HUES48 (cell line): ENCODE results near the gene MMP14.

Source experiments
- H3K27ac ChIP-seq: one replicate; pipeline ENCODE4 v1.7.0; 2013; ENCODE audit warnings: low read depth, low read length, inconsistent platforms
- H3K27me3 ChIP-seq: 2 replicates; pipeline ENCODE4 v1.6.1; 2013; ENCODE audit warnings: mild to moderate bottlenecking, low read length; ENCODE audit not compliant: control insufficient read depth, insufficient read depth
- H3K36me3 ChIP-seq: 2 replicates; pipeline ENCODE4 v1.6.1; 2013; ENCODE audit warnings: low read length; ENCODE audit not compliant: control insufficient read depth, insufficient read depth
- H3K4me1 ChIP-seq: 2 replicates; pipeline ENCODE4 v1.6.1; 2013; ENCODE audit warnings: mild to moderate bottlenecking, low read length; ENCODE audit not compliant: control insufficient read depth, insufficient read depth
- H3K4me3 ChIP-seq: 2 replicates; pipeline ENCODE4 v1.5.1; 2013; ENCODE audit warnings: mild to moderate bottlenecking, low read depth, low read length
- H3K9ac ChIP-seq: 2 replicates; pipeline ENCODE4 v1.6.1; 2013; ENCODE audit warnings: mild to moderate bottlenecking, low read depth, low read length, moderate library complexity
- H3K9me3 ChIP-seq: 2 replicates; pipeline ENCODE4 v1.6.1; 2013; ENCODE audit warnings: low read length; ENCODE audit not compliant: control insufficient read depth, insufficient read depth

The MMP14 gene

DNA sequence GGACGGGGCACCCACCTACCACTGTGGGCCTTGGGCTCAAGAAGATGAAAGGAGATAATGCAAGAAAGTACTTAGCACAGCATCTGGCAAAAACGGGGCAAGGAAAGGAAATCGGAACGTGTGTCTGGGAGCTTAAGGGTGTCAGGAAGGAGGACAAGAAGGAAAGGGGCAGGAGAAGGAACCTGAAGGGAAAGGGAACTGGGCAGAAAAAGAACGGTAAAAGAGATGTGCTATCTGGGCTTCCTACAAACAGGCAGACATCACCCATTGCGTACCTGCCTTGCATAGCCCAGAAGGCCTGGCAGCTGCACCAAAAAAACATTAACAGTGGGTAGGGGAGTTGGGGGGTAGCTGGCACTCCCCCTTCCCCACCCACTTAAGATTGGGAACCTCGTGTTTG is 45.7 kb downstream of the MMP14 start:
- Histone ChIP-seq H3K4me3 (no peak overlapping the region), H3K9me3 (no peaks in the 10 kb centered on the region), H3K9ac (no peak overlapping the region), H3K36me3 (no peaks in the 10 kb centered on the region), H3K4me1 (peaks cover 23% of the 10 kb centered on the region), H3K27ac (peak overlapping the region; percentile 55), H3K27me3 (peaks cover 35% of the 10 kb centered on the region)

GRCh38 chr14:22882529-22883172 is 46.3 kb downstream of the MMP14 start:
- Histone ChIP-seq H3K4me3 (peak overlapping the region; percentile 42), H3K9me3 (no peaks in the 10 kb centered on the region), H3K9ac (peak overlapping the region; percentile 42; the same call in 1 of the 2 replicates), H3K4me1 (peaks cover 23% of the 10 kb centered on the region), H3K27ac (peak overlapping the region; percentile 55), H3K36me3 (no peaks in the 10 kb centered on the region), H3K27me3 (peaks cover 35% of the 10 kb centered on the region)

DNA sequence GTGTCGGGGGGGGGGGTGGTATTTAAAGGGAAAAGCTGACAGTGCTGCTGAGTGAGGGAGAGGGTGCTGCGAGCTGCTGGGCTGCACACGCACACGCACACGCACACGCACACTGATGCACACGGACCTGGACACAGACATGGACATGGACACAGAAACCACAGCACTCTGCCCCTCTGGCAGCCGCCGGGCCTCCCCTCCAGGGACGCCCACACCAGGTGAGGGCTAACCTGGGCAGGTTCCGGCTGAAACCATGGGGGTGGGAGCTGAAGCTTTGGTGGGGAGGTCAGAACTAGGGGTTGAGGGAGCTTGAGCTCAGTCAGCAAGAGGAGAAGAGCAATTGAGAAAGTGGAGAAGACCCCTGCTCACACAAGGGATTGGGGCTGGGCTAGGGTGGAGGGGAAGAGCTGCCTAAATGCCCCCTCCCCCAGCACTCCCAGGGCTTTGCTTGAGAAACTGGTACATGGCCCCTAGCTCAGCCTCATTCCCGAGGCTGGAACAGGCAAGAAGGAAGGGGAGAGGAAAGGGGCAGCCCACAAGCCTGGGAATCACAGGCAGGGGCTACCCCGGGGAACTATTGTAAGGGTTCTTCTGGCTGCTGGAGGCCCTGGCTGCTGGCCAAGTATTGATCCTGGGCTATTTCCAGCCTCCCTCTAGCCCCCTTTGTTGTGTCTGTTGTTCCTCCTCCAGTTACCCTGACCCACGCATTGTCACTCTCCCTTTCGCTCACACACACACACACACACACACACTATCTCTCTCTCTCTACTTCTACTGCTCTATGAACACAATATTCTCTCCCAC is 47.0 kb downstream of the MMP14 start, which contains the start of gene REM2:
REM2 (plus strand) TSS at position 50 of the 804 bp plus-strand sequence; CDS start at position 116, 66 bp downstream.
- peak within 1 kb of the TSS; percentile 48 for H3K4me3 ChIP-seq
- peaks cover 35% of the 10 kb centered on the region for H3K27me3 ChIP-seq
- no peaks in the 10 kb centered on the region for H3K36me3 ChIP-seq
- H3K4me1 ChIP-seq: peaks cover 23% of the 10 kb centered on the region
- H3K27ac ChIP-seq: peak within 1 kb of the TSS; percentile 55
- peak within 1 kb of the TSS; percentile 42; the same call in 1 of the 2 replicates for H3K9ac ChIP-seq
- no peaks in the 10 kb centered on the region for H3K9me3 ChIP-seq

GRCh38 chr14:22884076-22884737 is 47.8 kb downstream of the MMP14 start:
- Histone ChIP-seq H3K9me3 (no peaks in the 10 kb centered on the region), H3K4me1 (peaks cover 23% of the 10 kb centered on the region), H3K27me3 (peaks cover 35% of the 10 kb centered on the region), H3K36me3 (no peaks in the 10 kb centered on the region), H3K4me3 (no peak overlapping the region), H3K27ac (no peak overlapping the region), H3K9ac (no peak overlapping the region)

- peaks cover 23% of the 10 kb centered on the region for H3K4me1 ChIP-seq
- H3K9me3 ChIP-seq: no peaks in the 10 kb centered on the region
- no peak overlapping the region for H3K4me3 ChIP-seq
- H3K9ac ChIP-seq: no peak overlapping the region
- no peak overlapping the region for H3K27ac ChIP-seq
- H3K36me3 ChIP-seq: no peaks in the 10 kb centered on the region
- H3K27me3 ChIP-seq: peaks cover 35% of the 10 kb centered on the region
Measured at GRCh38 chr14:22884738-22885523, 48.5 kb downstream of the MMP14 start.

DNA sequence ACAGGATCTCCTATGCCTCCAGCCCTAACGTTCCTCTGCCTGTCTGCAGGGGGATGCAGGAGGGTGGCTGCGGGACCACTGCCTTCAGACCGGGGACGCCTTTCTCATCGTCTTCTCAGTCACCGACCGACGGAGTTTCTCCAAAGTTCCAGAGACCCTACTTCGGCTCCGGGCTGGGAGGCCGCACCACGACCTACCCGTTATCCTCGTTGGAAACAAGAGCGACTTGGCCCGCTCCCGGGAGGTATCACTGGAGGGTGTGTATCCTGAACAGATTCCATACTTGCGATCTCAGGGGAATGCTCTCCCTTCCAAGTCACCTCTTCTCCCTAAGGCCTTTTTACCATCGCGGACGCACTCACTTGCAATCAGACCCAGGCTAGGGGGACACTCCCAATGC is 49.6 kb downstream of the MMP14 start:
- peaks cover 23% of the 10 kb centered on the region for H3K4me1 ChIP-seq
- no peak overlapping the region for H3K9ac ChIP-seq
- no peaks in the 10 kb centered on the region for H3K9me3 ChIP-seq
- no peaks in the 10 kb centered on the region for H3K36me3 ChIP-seq
- peak overlapping the region; percentile 72 for H3K4me3 ChIP-seq
- no peak overlapping the region for H3K27ac ChIP-seq
- H3K27me3 ChIP-seq: peaks cover 35% of the 10 kb centered on the region

DNA sequence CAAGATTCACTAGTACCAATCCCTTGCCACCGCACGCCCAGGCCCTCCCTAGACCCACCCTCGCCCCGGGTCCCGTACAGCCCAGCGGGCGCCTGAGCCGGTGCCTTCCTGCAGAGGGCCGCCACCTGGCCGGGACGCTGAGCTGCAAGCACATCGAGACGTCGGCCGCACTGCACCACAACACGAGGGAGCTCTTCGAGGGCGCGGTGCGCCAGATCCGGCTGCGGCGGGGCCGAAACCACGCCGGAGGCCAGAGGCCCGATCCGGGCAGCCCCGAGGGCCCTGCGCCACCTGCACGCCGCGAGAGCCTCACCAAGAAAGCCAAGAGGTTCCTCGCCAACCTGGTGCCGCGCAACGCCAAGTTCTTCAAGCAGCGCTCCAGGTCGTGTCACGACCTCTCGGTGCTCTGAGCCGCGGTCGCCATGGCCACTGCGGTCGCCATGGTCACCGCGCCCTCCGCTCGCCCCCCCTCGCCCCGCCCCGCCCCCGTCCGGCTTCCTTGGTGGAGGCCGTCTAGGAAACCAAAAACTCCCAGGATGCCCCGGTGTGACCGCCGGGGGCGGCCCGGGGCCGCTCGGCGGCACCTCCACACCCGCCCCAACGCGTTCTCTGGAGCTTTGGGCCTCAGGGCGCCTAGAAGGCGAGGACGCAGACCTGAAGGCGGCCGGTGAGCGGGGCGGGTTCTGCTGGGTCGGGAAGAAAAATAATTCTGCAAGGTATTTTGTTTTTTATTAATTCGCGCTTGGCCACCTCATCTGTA is 50.3 kb downstream of the MMP14 start:
- Histone ChIP-seq H3K4me3 (peak overlapping the region; percentile 72), H3K27me3 (peaks cover 34% of the 10 kb centered on the region), H3K4me1 (peaks cover 23% of the 10 kb centered on the region), H3K36me3 (no peaks in the 10 kb centered on the region), H3K9me3 (no peaks in the 10 kb centered on the region), H3K27ac (peak overlapping the region; percentile 84), H3K9ac (peak overlapping the region; percentile 60; the same call in 1 of the 2 replicates)

- Histone ChIP-seq H3K4me1 (peaks cover 18% of the 10 kb centered on the region), H3K4me3 (peak overlapping the region; percentile 72), H3K9me3 (no peaks in the 10 kb centered on the region), H3K27me3 (peaks cover 29% of the 10 kb centered on the region), H3K36me3 (no peaks in the 10 kb centered on the region), H3K27ac (peak overlapping the region; percentile 84), H3K9ac (peak overlapping the region; percentile 44; the same call in 1 of the 2 replicates)
Measured at GRCh38 chr14:22887260-22887989, 51.0 kb downstream of the MMP14 start.

- H3K27me3 ChIP-seq: peaks cover 25% of the 10 kb centered on the region
- H3K27ac ChIP-seq: no peak overlapping the region
- no peak overlapping the region for H3K4me3 ChIP-seq
- H3K36me3 ChIP-seq: no peaks in the 10 kb centered on the region
- no peaks in the 10 kb centered on the region for H3K9me3 ChIP-seq
- peaks cover 14% of the 10 kb centered on the region for H3K4me1 ChIP-seq
- H3K9ac ChIP-seq: no peak overlapping the region
Measured at GRCh38 chr14:22887990-22888378, 51.6 kb downstream of the MMP14 start.
